IPS DF 4.7 (cell line): ENCODE results near the gene CNGA4.
"Not testable (repeated sequence)": the region's sequence is repeated elsewhere in the genome, so short reads cannot be mapped to it uniquely, and the experiment has no call there.

Experiments used
- DNase-seq: peaks from one replicate; pipeline ENCODE4 v3.0.0-alpha.2; 2013; ENCODE audit warnings: low spot score; ENCODE audit errors: extremely low read depth

The CNGA4 gene

GRCh38 chr11:6260207-6260726 is 21.4 kb downstream of the CNGA4 start:
- DNase-seq: no peak

DNA sequence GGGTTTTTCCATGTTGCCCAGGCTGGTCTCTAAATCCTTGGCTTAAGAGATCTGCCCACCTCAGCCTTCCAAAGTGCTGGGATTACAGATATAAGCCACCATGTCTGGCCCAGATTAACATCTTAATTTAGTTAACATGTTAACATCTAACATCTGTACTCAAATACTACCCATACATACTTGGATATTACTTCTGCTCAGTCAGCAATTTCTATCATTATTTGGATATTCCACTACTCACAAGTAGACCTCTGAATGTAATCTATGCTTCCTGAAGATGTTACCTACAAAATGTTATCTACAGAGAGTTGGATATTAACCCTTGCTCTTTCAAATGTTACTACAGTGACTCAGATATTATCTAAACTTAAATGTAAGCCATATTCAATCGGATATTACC is 24.8 kb downstream of the CNGA4 start:
- DNase-seq: no peak

- no peak for DNase-seq
These were observed 29.9 kb downstream of the CNGA4 start for GRCh38 chr11:6268820-6269219.

GRCh38 chr11:6269994-6270393 is 31.1 kb downstream of the CNGA4 start:
- no peak for DNase-seq

- DNase-seq: no peak
These were observed 31.8 kb downstream of the CNGA4 start for GRCh38 chr11:6270584-6271246.

GRCh38 chr11:6271598-6271997 is 32.7 kb downstream of the CNGA4 start:
- DNase-seq: no peak

- no peak for DNase-seq
These were observed 34.3 kb downstream of the CNGA4 start for GRCh38 chr11:6273188-6273587.

GRCh38 chr11:6280809-6281208 is 41.9 kb downstream of the CNGA4 start:
- not testable (repeated sequence) for DNase-seq

GRCh38 chr11:6283453-6284023 is 44.6 kb downstream of the CNGA4 start:
- DNase-seq: no peak

DNA sequence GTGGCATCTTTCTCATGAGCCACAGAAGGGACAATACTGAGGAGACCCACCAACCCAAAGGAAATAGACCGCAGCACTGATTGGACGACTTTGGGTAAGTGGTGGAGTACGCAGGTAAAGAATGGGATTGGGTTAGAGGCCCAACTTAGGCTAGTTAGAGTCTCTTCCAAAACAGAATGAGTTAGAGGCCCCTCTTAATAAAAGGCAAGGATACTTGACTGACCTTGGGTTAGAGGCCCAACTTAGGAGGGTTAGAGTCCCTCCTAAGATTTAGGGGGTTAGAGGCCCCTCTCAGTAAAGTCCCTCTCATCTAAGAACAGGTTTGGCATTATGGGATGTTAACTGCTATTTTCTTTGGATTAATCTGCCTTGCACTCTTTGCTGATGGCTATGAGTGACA is 45.4 kb downstream of the CNGA4 start:
- DNase-seq: no peak

- no peak for DNase-seq
These were observed 46.1 kb downstream of the CNGA4 start for GRCh38 chr11:6285019-6285418.
